CD4-positive, alpha-beta T cell treated with Interleukin-4 for 1 hour (primary cell): ENCODE results near the gene SPRING1.

Experiments
- DNase-seq, 2 donors: peaks; one replicate each; pipeline ENCODE4 v3.0.0-alpha.2; 2020 to 2022

Gene SPRING1

GRCh38 chr12:116707751-116708150 lies 30.1 kb downstream of the SPRING1 start:
- no peak for DNase-seq

GRCh38 chr12:116703214-116703795 lies 34.6 kb downstream of the SPRING1 start:
- DNase-seq, result peak; percentile 69 to 70

GRCh38 chr12:116701432-116701831 lies 36.4 kb downstream of the SPRING1 start:
- DNase-seq, result no peak

- DNase-seq, result no peak
Measured at GRCh38 chr12:116700066-116700465, 37.8 kb downstream of the SPRING1 start.

- no peak for DNase-seq
Measured at GRCh38 chr12:116698554-116699075, 39.3 kb downstream of the SPRING1 start.

GRCh38 chr12:116698116-116698515 lies 39.8 kb downstream of the SPRING1 start:
- DNase-seq, result no peak

GRCh38 chr12:116697716-116698115 lies 40.2 kb downstream of the SPRING1 start:
- no peak for DNase-seq

- no peak for DNase-seq
Measured at GRCh38 chr12:116697305-116697704, 40.6 kb downstream of the SPRING1 start.

- DNase-seq, result no peak
Measured at GRCh38 chr12:116695464-116695725, 42.5 kb downstream of the SPRING1 start.

- no peak for DNase-seq
Measured at GRCh38 chr12:116694653-116695463, 43.0 kb downstream of the SPRING1 start.

GRCh38 chr12:116693286-116694227 lies 44.3 kb downstream of the SPRING1 start:
- DNase-seq, result no peak

- no peak for DNase-seq
Measured at GRCh38 chr12:116692605-116693004, 45.3 kb downstream of the SPRING1 start.

GRCh38 chr12:116691636-116692035 lies 46.2 kb downstream of the SPRING1 start:
- no peak for DNase-seq

- no peak for DNase-seq
Measured at GRCh38 chr12:116691205-116691604, 46.7 kb downstream of the SPRING1 start.

GRCh38 chr12:116689979-116690744 lies 47.7 kb downstream of the SPRING1 start:
- no peak for DNase-seq

GRCh38 chr12:116689521-116689920 lies 48.3 kb downstream of the SPRING1 start:
- DNase-seq, result no peak
